ENCODE results near the gene CDK6. TPM values are rescaled to one million over a fixed set of nuclear protein-coding genes. Genes with fewer than 3 reads are reported as not detected.

CDK6 gene
- polyA plus RNA-seq, 1 donor (not counting 4 experiments of a cell fraction or from before 2014, with no cell fraction given) = 53.5 TPM

DNA sequence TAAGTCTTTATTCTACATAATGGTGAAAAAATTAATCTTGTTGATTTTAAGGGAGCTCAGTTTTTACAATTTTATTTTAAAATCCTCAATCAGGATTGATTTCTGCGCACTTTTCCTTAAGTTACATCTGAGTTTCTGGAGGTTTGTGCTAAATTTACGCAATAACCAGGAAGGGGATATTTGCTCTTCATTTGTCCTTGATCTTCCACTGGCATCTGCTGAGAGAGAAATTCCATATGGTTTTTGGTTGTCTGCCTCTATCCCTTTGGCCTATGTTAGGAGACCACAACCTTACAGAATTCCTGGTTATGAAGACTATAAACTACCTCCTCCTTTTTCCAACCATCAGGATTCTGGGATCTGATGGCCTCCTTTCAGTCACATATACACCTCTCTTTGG lies 20.1 kb upstream of the CDK6 start:
- H3K4me3 ChIP-seq (ENCODE audit: control insufficient read depth in 2 of 3, extremely low read depth in 1 of 3, insufficient read depth in 2 of 3, low read depth in 1 of 3, low read length in 3 of 3) = no peak overlapping the region
- DNase-seq (ENCODE audit: low read depth, low spot score) (no peak), FAIRE-seq (peak; percentile 32)
- H3K79me2 ChIP-seq (ENCODE audit: control insufficient read depth, insufficient read depth, low read length) = no peaks in the 10 kb centered on the region
- no peak overlapping the region for H3K27ac ChIP-seq (ENCODE audit: control insufficient read depth, insufficient read depth, low read length)
- H4K20me1 ChIP-seq (ENCODE audit: control insufficient read depth, extremely low read depth, insufficient read depth, low read length) = no peaks in the 10 kb centered on the region
- H3K9ac ChIP-seq (ENCODE audit: control insufficient read depth, extremely low read depth, insufficient read depth, low read length) = no peak overlapping the region
- no peaks in the 10 kb centered on the region for H3K4me1 ChIP-seq (ENCODE audit: control insufficient read depth, extremely low read depth, insufficient read depth, low read length)
- H3K9me1 ChIP-seq (ENCODE audit: control insufficient read depth, extremely low read depth, insufficient read depth, low read length) = no peaks in the 10 kb centered on the region
- no peak overlapping the region for H3K4me2 ChIP-seq (ENCODE audit: control insufficient read depth, extremely low read depth, insufficient read depth, low read depth, low read length)
- H2AFZ ChIP-seq (ENCODE audit: control insufficient read depth, low read length) = no peak overlapping the region
- no peaks in the 10 kb centered on the region for H3K36me3 ChIP-seq (ENCODE audit: control insufficient read depth in 2 of 2, extremely low read depth in 1 of 2, insufficient read depth in 2 of 2, low read length in 2 of 2)
- dilution Hi-C loops (cut with MboI; ENCODE audit: extremely low pct_ligation_motif_present, low sequenced_read_pairs) = no loop called here
- no peaks in the 10 kb centered on the region for H3K27me3 ChIP-seq (ENCODE audit: control insufficient read depth, extremely low read depth, insufficient read depth, low read length)
- TF ChIP-seq EZH2 (IDR thresholded peaks at IDR 0.05; ENCODE audit: low read length) = no peak
- TF ChIP-seq, protein P1, sequence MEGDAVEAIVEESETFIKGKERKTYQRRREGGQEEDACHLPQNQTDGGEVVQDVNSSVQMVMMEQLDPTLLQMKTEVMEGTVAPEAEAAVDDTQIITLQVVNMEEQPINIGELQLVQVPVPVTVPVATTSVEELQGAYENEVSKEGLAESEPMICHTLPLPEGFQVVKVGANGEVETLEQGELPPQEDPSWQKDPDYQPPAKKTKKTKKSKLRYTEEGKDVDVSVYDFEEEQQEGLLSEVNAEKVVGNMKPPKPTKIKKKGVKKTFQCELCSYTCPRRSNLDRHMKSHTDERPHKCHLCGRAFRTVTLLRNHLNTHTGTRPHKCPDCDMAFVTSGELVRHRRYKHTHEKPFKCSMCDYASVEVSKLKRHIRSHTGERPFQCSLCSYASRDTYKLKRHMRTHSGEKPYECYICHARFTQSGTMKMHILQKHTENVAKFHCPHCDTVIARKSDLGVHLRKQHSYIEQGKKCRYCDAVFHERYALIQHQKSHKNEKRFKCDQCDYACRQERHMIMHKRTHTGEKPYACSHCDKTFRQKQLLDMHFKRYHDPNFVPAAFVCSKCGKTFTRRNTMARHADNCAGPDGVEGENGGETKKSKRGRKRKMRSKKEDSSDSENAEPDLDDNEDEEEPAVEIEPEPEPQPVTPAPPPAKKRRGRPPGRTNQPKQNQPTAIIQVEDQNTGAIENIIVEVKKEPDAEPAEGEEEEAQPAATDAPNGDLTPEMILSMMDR (optimal IDR thresholded peaks at IDR 0.05 in 1 of 3, IDR thresholded peaks at IDR 0.05 in 1 of 3, conservative IDR thresholded peaks at IDR 0.05 in 1 of 3; ENCODE audit: extremely low read depth in 1 of 3, insufficient read depth in 2 of 3, low read length in 3 of 3) = no peak
- no peaks in the 10 kb centered on the region for H3K9me3 ChIP-seq (ENCODE audit: control insufficient read depth, low read depth, low read length)

DNA sequence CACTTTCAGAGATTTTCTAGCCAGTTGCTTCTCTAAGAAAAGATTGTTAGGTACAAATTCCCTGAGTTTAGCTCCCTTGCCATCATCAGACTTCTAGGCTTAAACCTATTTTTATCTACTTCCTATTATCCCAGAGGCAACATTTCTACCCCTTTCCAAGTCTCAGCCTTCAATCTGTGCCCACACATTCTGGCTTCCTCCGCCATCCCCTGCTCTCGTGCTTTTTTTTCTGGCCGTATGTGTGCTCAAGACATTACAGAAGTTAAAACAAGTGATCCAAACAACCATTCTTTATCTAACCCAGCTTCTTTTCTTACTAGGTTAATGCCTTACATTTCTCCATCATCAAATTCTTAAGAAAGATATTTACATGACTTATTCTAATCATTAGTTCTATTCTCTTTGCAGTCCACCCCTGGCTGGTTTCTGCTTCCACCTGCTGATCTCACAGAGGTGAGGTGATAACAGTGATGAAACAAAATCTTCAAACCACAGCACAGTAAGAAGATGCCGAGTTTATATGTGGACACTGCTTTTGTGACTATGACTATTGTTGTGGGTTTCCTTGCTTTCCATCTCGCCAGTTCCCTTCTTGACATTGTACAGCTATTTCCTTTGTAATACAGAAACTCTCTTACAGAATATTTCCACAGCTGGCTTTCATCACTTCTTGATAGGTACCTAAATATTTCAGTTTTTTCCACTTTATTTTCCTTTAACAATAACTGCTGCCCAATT lies 18.3 kb upstream of the CDK6 start:
- no peaks in the 10 kb centered on the region for H3K27me3 ChIP-seq (ENCODE audit: control insufficient read depth, extremely low read depth, insufficient read depth, low read length)
- H3K79me2 ChIP-seq (ENCODE audit: control insufficient read depth, insufficient read depth, low read length) = no peaks in the 10 kb centered on the region
- no peaks in the 10 kb centered on the region for H3K4me1 ChIP-seq (ENCODE audit: control insufficient read depth, extremely low read depth, insufficient read depth, low read length)
- no peak overlapping the region for H3K4me2 ChIP-seq (ENCODE audit: control insufficient read depth, extremely low read depth, insufficient read depth, low read depth, low read length)
- FAIRE-seq (no peak), DNase-seq (ENCODE audit: low read depth, low spot score) (no peak)
- H3K27ac ChIP-seq (ENCODE audit: control insufficient read depth, insufficient read depth, low read length) = no peak overlapping the region
- TF ChIP-seq, protein P1 (optimal IDR thresholded peaks at IDR 0.05 in 1 of 3, IDR thresholded peaks at IDR 0.05 in 1 of 3, conservative IDR thresholded peaks at IDR 0.05 in 1 of 3; ENCODE audit: extremely low read depth in 1 of 3, insufficient read depth in 2 of 3, low read length in 3 of 3) = no peak
- TF ChIP-seq EZH2 (IDR thresholded peaks at IDR 0.05; ENCODE audit: low read length) = no peak
- H3K36me3 ChIP-seq (ENCODE audit: control insufficient read depth in 2 of 2, extremely low read depth in 1 of 2, insufficient read depth in 2 of 2, low read length in 2 of 2) = no peaks in the 10 kb centered on the region
- no peaks in the 10 kb centered on the region for H3K9me3 ChIP-seq (ENCODE audit: control insufficient read depth, low read depth, low read length)
- H3K4me3 ChIP-seq (ENCODE audit: control insufficient read depth in 2 of 3, extremely low read depth in 1 of 3, insufficient read depth in 2 of 3, low read depth in 1 of 3, low read length in 3 of 3) = no peak overlapping the region
- no peaks in the 10 kb centered on the region for H3K9me1 ChIP-seq (ENCODE audit: control insufficient read depth, extremely low read depth, insufficient read depth, low read length)
- H3K9ac ChIP-seq (ENCODE audit: control insufficient read depth, extremely low read depth, insufficient read depth, low read length) = no peak overlapping the region
- dilution Hi-C loops (cut with MboI; ENCODE audit: extremely low pct_ligation_motif_present, low sequenced_read_pairs) = no loop called here
- H2AFZ ChIP-seq (ENCODE audit: control insufficient read depth, low read length) = no peak overlapping the region
- H4K20me1 ChIP-seq (ENCODE audit: control insufficient read depth, extremely low read depth, insufficient read depth, low read length) = no peaks in the 10 kb centered on the region

Measured in keratinocyte (primary cell).